WERI-Rb-1 (cell line): ENCODE data around the gene FUCA1.

Source experiments
- DNase-seq: peaks from one replicate; pipeline ENCODE4 v3.0.0-alpha.2; 2020
- H3K27ac ChIP-seq: fragments of 250-450 bp; sonication (Bioruptor Pico); 2 replicates; pipeline ENCODE4 v1.5.1; 2020; ENCODE audit warnings: mild to moderate bottlenecking, moderate library complexity
- H3K27me3 ChIP-seq: fragments of 250-450 bp; sonication (Bioruptor Pico); 2 replicates; pipeline ENCODE4 v1.5.1; 2021; ENCODE audit warnings: mild to moderate bottlenecking, low read depth, moderate library complexity; ENCODE audit not compliant: insufficient read depth, severe bottlenecking
- H3K36me3 ChIP-seq: fragments of 250-450 bp; sonication (Bioruptor Pico); 2 replicates; pipeline ENCODE4 v1.5.1; 2020; ENCODE audit warnings: mild to moderate bottlenecking, moderate library complexity
- H3K4me3 ChIP-seq: 2 replicates; pipeline ENCODE4 v1.5.1; 2011; ENCODE audit warnings: low read depth, mild to moderate bottlenecking, control low read depth, low read length
- H3K9me3 ChIP-seq: fragments of 250-450 bp; sonication (Bioruptor Pico); 2 replicates; pipeline ENCODE4 v1.5.1; 2021; ENCODE audit warnings: mild to moderate bottlenecking, moderate library complexity; ENCODE audit not compliant: severe bottlenecking
- TF ChIP-seq, protein P1 (sequence below): IDR thresholded peaks from 2 replicates; pipeline ENCODE4 v1.5.1; 2011; ENCODE audit warnings: low read depth, mild to moderate bottlenecking, control low read depth, inconsistent platforms, low read length

FUCA1 gene

GRCh38 chr1:23911921-23912320 is 43.8 kb upstream of the FUCA1 start:
- H3K27ac ChIP-seq = no peak overlapping the region; the same call in 1 of the 2 replicates
- TF ChIP-seq, protein P1, sequence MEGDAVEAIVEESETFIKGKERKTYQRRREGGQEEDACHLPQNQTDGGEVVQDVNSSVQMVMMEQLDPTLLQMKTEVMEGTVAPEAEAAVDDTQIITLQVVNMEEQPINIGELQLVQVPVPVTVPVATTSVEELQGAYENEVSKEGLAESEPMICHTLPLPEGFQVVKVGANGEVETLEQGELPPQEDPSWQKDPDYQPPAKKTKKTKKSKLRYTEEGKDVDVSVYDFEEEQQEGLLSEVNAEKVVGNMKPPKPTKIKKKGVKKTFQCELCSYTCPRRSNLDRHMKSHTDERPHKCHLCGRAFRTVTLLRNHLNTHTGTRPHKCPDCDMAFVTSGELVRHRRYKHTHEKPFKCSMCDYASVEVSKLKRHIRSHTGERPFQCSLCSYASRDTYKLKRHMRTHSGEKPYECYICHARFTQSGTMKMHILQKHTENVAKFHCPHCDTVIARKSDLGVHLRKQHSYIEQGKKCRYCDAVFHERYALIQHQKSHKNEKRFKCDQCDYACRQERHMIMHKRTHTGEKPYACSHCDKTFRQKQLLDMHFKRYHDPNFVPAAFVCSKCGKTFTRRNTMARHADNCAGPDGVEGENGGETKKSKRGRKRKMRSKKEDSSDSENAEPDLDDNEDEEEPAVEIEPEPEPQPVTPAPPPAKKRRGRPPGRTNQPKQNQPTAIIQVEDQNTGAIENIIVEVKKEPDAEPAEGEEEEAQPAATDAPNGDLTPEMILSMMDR = no peak

DNA sequence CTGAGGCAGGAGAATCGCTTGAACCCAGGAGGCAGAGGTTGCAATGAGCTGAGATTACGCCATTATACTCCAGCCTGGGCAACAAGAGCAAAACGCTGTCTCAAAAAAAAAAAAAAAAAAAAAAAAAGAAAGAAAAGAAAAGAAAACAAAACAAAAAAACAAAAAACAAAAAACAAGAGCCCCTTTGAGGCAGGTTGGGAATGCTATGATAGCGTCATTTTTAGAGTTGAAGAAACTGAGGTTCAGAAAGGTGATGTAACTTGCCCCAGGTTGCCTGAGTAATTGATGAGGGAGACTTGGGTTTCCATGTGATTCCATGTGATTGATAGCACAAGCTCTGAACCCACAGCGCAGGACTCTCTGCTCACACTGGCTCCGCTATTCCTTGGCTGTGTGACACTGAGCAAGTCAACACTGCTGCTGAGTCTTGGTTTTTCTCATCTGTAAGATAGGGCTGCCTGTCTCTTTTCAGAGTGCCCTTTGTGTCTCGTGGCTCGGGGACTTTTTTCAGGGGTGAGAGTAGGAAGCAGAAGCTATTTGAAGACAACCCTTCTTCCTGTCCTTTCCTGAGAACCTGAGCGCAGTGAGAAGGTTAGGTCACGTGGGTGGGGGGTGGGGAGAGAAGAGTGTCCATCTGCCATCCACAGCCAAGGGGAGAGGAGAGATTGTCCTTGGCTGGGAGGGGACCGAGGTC is 42.6 kb upstream of the FUCA1 start:
- H3K9me3 ChIP-seq = no peaks in the 10 kb centered on the region
- DNase-seq = peak; percentile 34
- TF ChIP-seq, protein P1 = no peak
- no peaks in the 10 kb centered on the region for H3K36me3 ChIP-seq
- no peaks in the 10 kb centered on the region for H3K27me3 ChIP-seq
- no peak overlapping the region for H3K4me3 ChIP-seq
- H3K27ac ChIP-seq = peak overlapping the region; percentile 74

More at GRCh38 chr1:23911921-23912320, 43.8 kb upstream of the FUCA1 start:
- no peaks in the 10 kb centered on the region for H3K36me3 ChIP-seq
- no peaks in the 10 kb centered on the region for H3K27me3 ChIP-seq
- no peaks in the 10 kb centered on the region for H3K9me3 ChIP-seq
- no peak for DNase-seq
- no peak overlapping the region for H3K4me3 ChIP-seq

DNA sequence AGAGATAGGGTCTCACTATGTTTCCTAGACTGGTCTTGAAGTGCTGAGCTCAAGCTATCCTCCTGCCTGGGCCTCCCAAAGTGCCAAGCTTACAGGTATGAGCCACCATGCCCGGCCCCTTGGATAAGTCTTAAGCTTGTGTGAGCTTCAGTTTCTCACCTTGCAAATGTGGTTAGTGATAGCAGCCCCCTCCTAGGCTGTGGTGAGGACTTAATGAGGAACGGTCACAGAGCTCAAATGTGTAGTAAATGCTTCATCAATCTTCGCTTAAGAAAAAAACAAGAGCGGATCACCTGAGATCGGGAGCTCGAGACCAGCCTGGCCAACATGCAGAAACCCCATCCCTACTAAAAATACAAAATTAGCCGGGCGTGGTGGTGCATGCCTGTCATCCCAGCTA is 42.1 kb upstream of the FUCA1 start:
- Histone ChIP-seq H3K4me3 (no peak overlapping the region), H3K36me3 (no peaks in the 10 kb centered on the region), H3K27ac (no peak overlapping the region), H3K27me3 (no peaks in the 10 kb centered on the region), H3K9me3 (no peaks in the 10 kb centered on the region)
- no peak for DNase-seq
- TF ChIP-seq, protein P1 = no peak

DNA sequence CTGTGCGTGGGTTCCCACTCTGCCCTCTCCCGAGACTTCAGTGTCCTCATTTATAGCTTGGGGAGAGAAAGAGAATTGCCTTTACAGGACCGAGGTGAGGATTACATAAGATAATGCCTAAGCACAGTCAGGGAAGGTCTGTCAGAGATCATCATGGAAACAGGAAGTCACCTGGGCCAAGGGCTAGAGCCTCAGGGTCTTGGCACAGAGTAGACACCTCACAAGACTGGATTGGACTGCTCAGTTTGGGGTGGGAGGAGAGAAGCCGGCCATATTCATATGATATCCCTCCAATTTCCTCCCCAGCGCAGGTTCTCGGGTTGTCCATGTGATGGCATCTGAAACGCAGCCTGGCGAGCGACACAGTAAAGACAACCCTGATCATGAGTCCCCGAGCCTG is 41.3 kb upstream of the FUCA1 start:
- no peak for DNase-seq
- Histone ChIP-seq H3K27ac (peak overlapping the region; percentile 43; the same call in 1 of the 2 replicates), H3K4me3 (no peak overlapping the region), H3K9me3 (no peaks in the 10 kb centered on the region), H3K36me3 (no peaks in the 10 kb centered on the region), H3K27me3 (no peaks in the 10 kb centered on the region)
- TF ChIP-seq, protein P1 = 0 out of 2 replicates have a peak, but pooled peaks have one; percentile 1

GRCh38 chr1:23908453-23909341 is 40.6 kb upstream of the FUCA1 start:
- no peaks in the 10 kb centered on the region for H3K27me3 ChIP-seq
- H3K27ac ChIP-seq = peak overlapping the region; percentile 43; the same call in 1 of the 2 replicates
- TF ChIP-seq, protein P1 = no peak
- no peak for DNase-seq
- no peak overlapping the region for H3K4me3 ChIP-seq
- no peaks in the 10 kb centered on the region for H3K9me3 ChIP-seq
- no peaks in the 10 kb centered on the region for H3K36me3 ChIP-seq
